K562 (cell line): ENCODE data around the gene RBKS. TPM values are rescaled to one million over a fixed set of nuclear protein-coding genes. Genes with fewer than 3 reads are reported as not detected.

ENCODE experiments used
- C11orf30 ChIP-seq: fragments of 450-650 bp; IDR thresholded peaks from 2 replicates; pipeline ENCODE4 v1.6.1; 2016; ENCODE audit warnings: low read depth, mild to moderate bottlenecking
- CXXC5 ChIP-seq: fragments of 250-450 bp; sonication (Bioruptor Pico); IDR thresholded peaks from 2 replicates; pipeline ENCODE4 v1.8.0; 2022; ENCODE audit warnings: inconsistent platforms, mild to moderate bottlenecking, moderate library complexity
- E2F6 ChIP-seq, 2 experiments: IDR thresholded peaks; 2 replicates each; pipeline ENCODE4 v1.6.1; 2011; ENCODE audit warnings: borderline replicate concordance in 1 of 2, control low read depth in 1 of 2, low read depth in 1 of 2, low read length in 1 of 2, mild to moderate bottlenecking in 1 of 2, mixed read lengths in 1 of 2, moderate library complexity in 1 of 2; ENCODE audit not compliant: insufficient read depth in 1 of 2, insufficient read length in 1 of 2, poor library complexity in 1 of 2, severe bottlenecking in 1 of 2; ENCODE audit errors: extremely low read depth in 1 of 2
- EGR1 ChIP-seq: fragments of 450-650 bp; conservative IDR thresholded peaks from 2 replicates; pipeline ENCODE4 v1.6.1; 2017; ENCODE audit warnings: mild to moderate bottlenecking
- GTF2E2 ChIP-seq: fragments of 200-800 bp; sonication (Bioruptor generic); IDR thresholded peaks from 2 replicates; pipeline ENCODE4 v1.6.1; 2016; ENCODE audit warnings: missing genetic modification characterization, missing compliant biosample characterization
- JUNB ChIP-seq: fragments of 450-650 bp; formaldehyde crosslinking; conservative IDR thresholded peaks from 2 replicates; pipeline ENCODE4 v1.4.0; 2020; ENCODE audit warnings: mild to moderate bottlenecking
- KDM1A ChIP-seq, 2 experiments: fragments of 450-650 bp; IDR thresholded peaks; 2 replicates each; pipeline ENCODE4 v1.6.1; 2016; ENCODE audit warnings: mild to moderate bottlenecking in 2 of 2
- MGA ChIP-seq: fragments of 450-650 bp; IDR thresholded peaks from 2 replicates; pipeline ENCODE4 v1.6.1; 2016; ENCODE audit warnings: mild to moderate bottlenecking, moderate library complexity
- POLR2A ChIP-seq: fragments of 450-650 bp; conservative IDR thresholded peaks from 2 replicates; pipeline ENCODE4 v1.6.1; 2016
- RBM22 ChIP-seq: fragments of 200-400 bp; formaldehyde crosslinking; IDR thresholded peaks from 2 replicates; pipeline ENCODE4 v1.6.1; 2018; ENCODE audit warnings: low read length, low read depth; ENCODE audit not compliant: poor library complexity, severe bottlenecking
- SMAD4 ChIP-seq: fragments of 250-450 bp; sonication (Bioruptor Pico); conservative IDR thresholded peaks from 2 replicates; pipeline ENCODE4 v1.8.0; 2021; ENCODE audit warnings: inconsistent platforms, mild to moderate bottlenecking, moderate library complexity
- TEAD2 ChIP-seq: fragments of 450-650 bp; IDR thresholded peaks from 2 replicates; pipeline ENCODE4 v1.6.1; 2016; ENCODE audit warnings: missing genetic modification characterization, control low read depth, missing compliant biosample characterization
- ZNF134 ChIP-seq: fragments of 250-450 bp; sonication (Bioruptor Pico); conservative IDR thresholded peaks from 2 replicates; pipeline ENCODE4 v1.4.0; 2020
- ZNF511 ChIP-seq: sonication (generic); formaldehyde crosslinking; IDR thresholded peaks from 2 replicates; pipeline ENCODE4 v1.8.0; 2022; ENCODE audit warnings: mild to moderate bottlenecking, missing genetic modification reagents
- ZNF584 ChIP-seq: fragments of 200-800 bp; sonication (Bioruptor generic); IDR thresholded peaks from 2 replicates; pipeline ENCODE4 v1.6.1; 2016; ENCODE audit warnings: low read depth, mild to moderate bottlenecking, missing genetic modification characterization, missing compliant biosample characterization
- polyA plus RNA-seq, 8 experiments: library from polyadenylated mRNA; depleted of rRNA in 4 of 8; stranded (reverse) in 5 of 8; unstranded in 3 of 8; fragments of >200 nt; fragmentation: Nextera tagmentation in 2 of 8; fragmentation: Illumina TruSeq in 1 of 8; extraction: Ambion mirVana in 2 of 8; extraction: Trizol in 1 of 8; gene quantifications; 2 replicates each; pipeline versions ENCODE4 v1.2.1 to v1.2.3, GENCODE V29; 2011 to 2014; ENCODE audit warnings: inconsistent platforms in 1 of 8, missing spikeins in 1 of 8
- total RNA-seq, 7 experiments: library from RNA; depleted of rRNA in 6 of 7; stranded (reverse); fragments of >200 nt in 6 of 7; fragmentation: Illumina TruSeq in 2 of 7; extraction: Trizol in 2 of 7; gene quantifications; 2 replicates each; pipeline versions ENCODE4 v1.2.1 to v1.2.3, GENCODE V29; 2011 to 2021; ENCODE audit warnings: low replicate concordance in 1 of 7

RBKS gene
- total and polyA plus RNA-seq, 9 of the 15 experiments (the other 6 are each of a cell fraction or from before 2014, with no cell fraction given), result 0.06 to 0.39 (median 0.19) TPM

GRCh38 chr2:27765621-27766286 is 124.4 kb downstream of the RBKS start (continued):
- TF ChIP-seq ZNF584 (0 out of 2 replicates have a peak, but pooled peaks have one; percentile 36), EGR1 (0 out of 2 replicates have a peak, but pooled peaks have one; percentile 25), KDM1A (IDR thresholded peaks at IDR 0.05) (no peak), MGA (peak; percentile 77), SMAD4 (CRISPR knock-in tag) (0 out of 2 replicates have a peak, but pooled peaks have one; percentile 32), GTF2E2 (tag) (no peak), RBM22 (no peak), TEAD2 (tag) (peak; percentile 72; the same call in 1 of the 2 replicates), ZNF511 (no peak), C11orf30 (no peak), POLR2A (0 out of 2 replicates have a peak, but pooled peaks have one; percentile 37), CXXC5 (CRISPR knock-in tag) (peak; percentile 49), E2F6 (IDR thresholded peaks at IDR 0.05; ENCODE audit: borderline replicate concordance in 1 of 2, extremely low read depth in 1 of 2, insufficient read depth in 1 of 2, insufficient read length in 1 of 2, low read depth in 1 of 2, low read length in 1 of 2, poor library complexity in 1 of 2, severe bottlenecking in 1 of 2) (peak; percentile 62 to 69), JUNB (CRISPR knock-in tag) (no peak), ZNF134 (CRISPR knock-in tag) (no peak)
